Activated CD4-positive, alpha-beta T cell treated with anti-CD3 and anti-CD28 coated beads for 48 hours (primary cell): ENCODE results near the gene MYO15B.
A peak's percentile ranks its signal among the peaks of the same experiment; 100 is the strongest.
"Not testable (repeated sequence)": the region's sequence is repeated elsewhere in the genome, so short reads cannot be mapped to it uniquely, and the experiment has no call there.

ENCODE experiments used
- DNase-seq: peaks from one replicate; pipeline ENCODE4 v3.0.0-alpha.2; 2020

Gene MYO15B

GRCh38 chr17:75576661-75577060, 10.9 kb upstream of the MYO15B start:
- DNase-seq: no peak

- peak; percentile 77 for DNase-seq
Observed at GRCh38 chr17:75581121-75581725, 6.4 kb upstream of the MYO15B start.

- not testable (repeated sequence) for DNase-seq
Observed at GRCh38 chr17:75583197-75583596, 4.4 kb upstream of the MYO15B start.

GRCh38 chr17:75584849-75585175, 2.8 kb upstream of the MYO15B start:
- no peak for DNase-seq

GRCh38 chr17:75588596-75589011, 1.0 kb downstream of the MYO15B start:
- no peak for DNase-seq

GRCh38 chr17:75589012-75589918, 1.7 kb downstream of the MYO15B start:
- peak; percentile 99 for DNase-seq

- no peak for DNase-seq
Observed at GRCh38 chr17:75589919-75590303, 2.3 kb downstream of the MYO15B start.

GRCh38 chr17:75590314-75590761, 2.7 kb downstream of the MYO15B start:
- DNase-seq: no peak

GRCh38 chr17:75590849-75591721, 3.5 kb downstream of the MYO15B start:
- no peak for DNase-seq

- no peak for DNase-seq
Observed at GRCh38 chr17:75591722-75592302, 4.2 kb downstream of the MYO15B start.

GRCh38 chr17:75592348-75593020, 4.9 kb downstream of the MYO15B start:
- no peak for DNase-seq

GRCh38 chr17:75593430-75593829, 5.8 kb downstream of the MYO15B start:
- not testable (repeated sequence) for DNase-seq

GRCh38 chr17:75594499-75595283, 7.1 kb downstream of the MYO15B start:
- DNase-seq: no peak

- DNase-seq: no peak
Observed at GRCh38 chr17:75595284-75595919, 7.8 kb downstream of the MYO15B start.

- DNase-seq: no peak
Observed at GRCh38 chr17:75595920-75596313, 8.3 kb downstream of the MYO15B start.

- DNase-seq: no peak
Observed at GRCh38 chr17:75596320-75597087, 8.9 kb downstream of the MYO15B start.

- DNase-seq: peak; percentile 81
Observed at GRCh38 chr17:75601057-75601987, 13.7 kb downstream of the MYO15B start.

- no peak for DNase-seq
Observed at GRCh38 chr17:75602644-75603043, 15.0 kb downstream of the MYO15B start.

GRCh38 chr17:75603123-75603522, 15.5 kb downstream of the MYO15B start:
- DNase-seq: no peak
